Type B pancreatic cell (in vitro differentiated cells): ENCODE data around the gene MAP2K1. TPM values are rescaled to one million over a fixed set of nuclear protein-coding genes. Genes with fewer than 3 reads are reported as not detected.

Source experiments
- DNase-seq: peaks from one replicate; pipeline ENCODE4 v3.0.0; 2021; ENCODE audit warnings: mixed read lengths; ENCODE audit not compliant: unreplicated experiment; ENCODE audit errors: extremely low spot score
- H3K27ac Mint-ChIP-seq: 2 replicates; pipeline ENCODE4 v1.8.0; 2021; ENCODE audit warnings: mild to moderate bottlenecking, mixed read lengths
- H3K27me3 Mint-ChIP-seq: 2 replicates; pipeline ENCODE4 v1.8.0; 2021; ENCODE audit warnings: mixed read lengths
- H3K36me3 Mint-ChIP-seq: 2 replicates; pipeline ENCODE4 v1.8.0; 2021; ENCODE audit warnings: mixed read lengths
- H3K4me1 Mint-ChIP-seq: one replicate; pipeline ENCODE4 v1.8.0; 2021; ENCODE audit warnings: mixed read lengths; ENCODE audit not compliant: unreplicated experiment
- H3K4me3 Mint-ChIP-seq: 2 replicates; pipeline ENCODE4 v1.8.0; 2021; ENCODE audit warnings: mild to moderate bottlenecking, mixed read lengths
- H3K9me3 Mint-ChIP-seq: 2 replicates; pipeline ENCODE4 v1.8.0; 2021; ENCODE audit warnings: mixed read lengths
- total RNA-seq: library from RNA; stranded (reverse); gene quantifications from 2 replicates; pipeline ENCODE4 v1.2.1, GENCODE V29; 2021; ENCODE audit warnings: low replicate concordance
- TF ChIP-seq, protein P1 (sequence below): fragments of 200-600 bp; sonication (generic); conservative IDR thresholded peaks from 2 replicates; pipeline ENCODE4 v1.5.0; 2021; ENCODE audit warnings: antibody characterized with exemption, mild to moderate bottlenecking

MAP2K1 gene
- total RNA-seq, 1 donor from 2014 or later, result 33.8 TPM

DNA sequence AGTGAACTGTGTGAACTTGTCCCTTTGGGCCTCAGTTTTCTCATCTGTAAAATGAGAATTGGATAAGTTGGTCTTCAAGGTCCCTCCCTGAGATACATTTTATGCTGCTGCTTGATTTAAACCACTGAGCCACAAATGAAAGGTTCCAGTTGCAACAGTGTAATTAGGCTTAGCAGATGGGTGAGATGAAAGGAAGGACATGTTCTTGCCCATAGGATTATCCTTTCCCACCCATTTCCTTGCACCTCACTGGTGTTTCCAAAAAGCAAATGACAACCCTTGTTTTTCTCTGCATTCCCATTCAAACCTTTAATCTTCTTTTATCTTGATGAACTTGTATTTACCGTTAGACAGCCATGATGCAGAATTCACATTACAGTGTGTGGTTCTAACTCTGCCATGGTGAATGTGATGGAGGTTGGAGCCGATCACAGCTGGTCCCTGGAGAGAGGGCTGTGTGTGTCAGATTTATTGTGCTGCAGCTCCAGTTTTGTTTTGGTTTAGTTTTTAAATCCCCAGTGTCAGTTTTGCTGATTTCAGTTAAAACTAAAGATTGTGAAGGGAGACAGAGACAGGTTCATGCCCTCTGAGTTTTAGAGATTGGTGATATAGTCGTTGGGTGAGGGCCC lies 44.0 kb downstream of the MAP2K1 start:
- no peak overlapping the region for H3K27ac Mint-ChIP-seq
- TF ChIP-seq, protein P1, sequence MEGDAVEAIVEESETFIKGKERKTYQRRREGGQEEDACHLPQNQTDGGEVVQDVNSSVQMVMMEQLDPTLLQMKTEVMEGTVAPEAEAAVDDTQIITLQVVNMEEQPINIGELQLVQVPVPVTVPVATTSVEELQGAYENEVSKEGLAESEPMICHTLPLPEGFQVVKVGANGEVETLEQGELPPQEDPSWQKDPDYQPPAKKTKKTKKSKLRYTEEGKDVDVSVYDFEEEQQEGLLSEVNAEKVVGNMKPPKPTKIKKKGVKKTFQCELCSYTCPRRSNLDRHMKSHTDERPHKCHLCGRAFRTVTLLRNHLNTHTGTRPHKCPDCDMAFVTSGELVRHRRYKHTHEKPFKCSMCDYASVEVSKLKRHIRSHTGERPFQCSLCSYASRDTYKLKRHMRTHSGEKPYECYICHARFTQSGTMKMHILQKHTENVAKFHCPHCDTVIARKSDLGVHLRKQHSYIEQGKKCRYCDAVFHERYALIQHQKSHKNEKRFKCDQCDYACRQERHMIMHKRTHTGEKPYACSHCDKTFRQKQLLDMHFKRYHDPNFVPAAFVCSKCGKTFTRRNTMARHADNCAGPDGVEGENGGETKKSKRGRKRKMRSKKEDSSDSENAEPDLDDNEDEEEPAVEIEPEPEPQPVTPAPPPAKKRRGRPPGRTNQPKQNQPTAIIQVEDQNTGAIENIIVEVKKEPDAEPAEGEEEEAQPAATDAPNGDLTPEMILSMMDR, result no peak
- DNase-seq, result no peak
- H3K4me1 Mint-ChIP-seq, result peaks cover 13% of the 10 kb centered on the region
- no peaks in the 10 kb centered on the region for H3K9me3 Mint-ChIP-seq
- H3K36me3 Mint-ChIP-seq, result peaks cover under 1% of the 10 kb centered on the region
- H3K4me3 Mint-ChIP-seq, result no peak overlapping the region
- no peaks in the 10 kb centered on the region for H3K27me3 Mint-ChIP-seq

DNA sequence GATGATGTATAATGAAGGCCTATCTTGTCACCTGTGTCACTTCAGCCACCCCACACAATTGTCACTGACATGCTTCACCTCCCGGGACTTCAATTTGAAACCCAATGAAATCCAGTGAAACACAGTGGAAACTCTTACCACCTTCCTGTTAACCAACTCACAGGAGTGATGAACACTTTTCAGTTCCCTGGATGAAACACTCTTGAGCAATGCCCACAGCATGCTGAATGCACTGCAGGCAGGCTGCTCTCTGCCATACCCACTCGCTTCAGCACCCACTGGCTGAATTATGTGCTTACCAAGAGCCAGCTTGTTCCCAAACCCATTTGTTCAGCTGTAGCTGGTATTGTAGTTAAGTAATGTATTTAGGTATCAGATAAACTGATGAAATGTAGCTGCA lies 47.0 kb downstream of the MAP2K1 start:
- no peak overlapping the region for H3K4me3 Mint-ChIP-seq
- H3K36me3 Mint-ChIP-seq, result peaks cover 3% of the 10 kb centered on the region
- peaks cover 13% of the 10 kb centered on the region for H3K4me1 Mint-ChIP-seq
- H3K9me3 Mint-ChIP-seq, result no peaks in the 10 kb centered on the region
- TF ChIP-seq, protein P1, result no peak
- no peak overlapping the region for H3K27ac Mint-ChIP-seq
- H3K27me3 Mint-ChIP-seq, result no peaks in the 10 kb centered on the region
- DNase-seq, result no peak

DNA sequence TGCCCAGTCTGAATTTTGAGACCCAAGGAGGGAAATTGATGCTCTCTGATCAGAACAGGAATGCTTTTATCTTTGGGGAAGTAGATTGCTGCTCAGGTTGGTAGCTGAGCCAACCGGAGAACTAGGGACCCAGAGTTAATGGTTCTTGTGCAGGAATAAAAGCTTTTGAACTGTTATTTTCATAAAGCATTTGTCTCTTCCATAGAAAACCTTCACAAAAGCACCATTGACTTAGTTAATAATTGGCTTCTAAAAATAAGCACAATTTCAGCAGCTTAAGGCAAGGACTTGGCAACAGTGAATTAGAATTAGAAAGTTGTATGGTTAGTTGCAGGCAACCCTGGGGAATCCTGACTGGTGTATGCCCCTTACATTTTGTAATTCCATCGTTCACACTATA lies 53.8 kb downstream of the MAP2K1 start:
- Mint-ChIP-seq H3K36me3 (peaks cover 13% of the 10 kb centered on the region), H3K27ac (no peak overlapping the region), H3K4me1 (peaks cover 5% of the 10 kb centered on the region), H3K27me3 (no peaks in the 10 kb centered on the region), H3K9me3 (no peaks in the 10 kb centered on the region), H3K4me3 (no peak overlapping the region)
- TF ChIP-seq, protein P1, result no peak
- DNase-seq, result no peak

DNA sequence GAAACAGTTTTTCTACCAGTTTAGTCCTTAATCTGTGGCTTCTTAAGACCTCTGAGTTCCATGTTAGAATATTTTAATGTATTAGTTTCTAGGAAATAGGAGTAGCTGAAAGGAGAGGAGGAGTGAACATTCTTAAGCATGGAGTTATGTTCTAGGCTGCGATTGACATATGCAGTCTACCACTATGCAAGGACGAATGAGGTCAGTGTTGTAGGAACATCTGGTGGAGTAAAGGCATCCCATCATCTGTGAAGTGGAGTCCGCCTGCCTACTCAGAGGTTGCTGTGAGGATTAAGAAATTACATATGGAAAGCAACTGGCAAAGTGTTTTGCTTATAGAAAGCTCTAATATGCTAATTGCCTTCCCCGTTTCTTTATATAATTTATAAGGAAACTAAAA lies 65.7 kb downstream of the MAP2K1 start:
- Mint-ChIP-seq H3K4me3 (no peak overlapping the region), H3K4me1 (no peaks in the 10 kb centered on the region), H3K9me3 (peaks cover 4% of the 10 kb centered on the region), H3K36me3 (peaks cover 4% of the 10 kb centered on the region), H3K27ac (no peak overlapping the region), H3K27me3 (no peaks in the 10 kb centered on the region)
- no peak for DNase-seq
- TF ChIP-seq, protein P1, result no peak

DNA sequence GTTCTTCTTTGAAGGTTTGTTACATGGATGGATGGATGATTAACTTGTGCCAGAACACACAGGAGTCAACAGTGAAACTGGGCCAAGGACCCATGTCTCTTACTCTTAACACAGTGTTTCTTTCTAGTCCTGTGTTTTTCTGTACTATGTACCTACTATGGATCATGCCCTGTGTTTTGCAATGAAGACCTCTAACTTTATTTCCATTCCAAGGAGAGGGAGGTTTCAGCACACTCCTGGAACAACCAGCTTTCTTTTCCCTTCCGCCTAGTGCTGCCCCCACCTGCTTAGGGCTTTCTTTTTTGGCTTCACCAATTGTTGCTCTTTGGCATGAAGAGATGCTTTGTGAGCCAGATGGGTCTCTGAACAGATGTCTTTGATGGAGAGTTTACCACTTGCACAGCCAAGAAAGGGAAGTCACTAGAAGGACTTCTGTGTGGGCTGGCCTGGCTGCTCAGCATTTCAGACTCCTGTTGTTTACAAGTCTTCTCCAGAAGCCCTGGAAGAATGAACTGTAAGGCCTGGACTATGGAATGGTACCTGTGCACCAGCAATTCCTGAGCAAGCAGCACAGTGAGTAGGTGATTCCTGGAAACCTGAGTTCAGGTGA lies 66.4 kb downstream of the MAP2K1 start:
- no peak for DNase-seq
- Mint-ChIP-seq H3K4me1 (no peaks in the 10 kb centered on the region), H3K9me3 (peaks cover 3% of the 10 kb centered on the region), H3K27ac (no peak overlapping the region), H3K27me3 (no peaks in the 10 kb centered on the region), H3K4me3 (no peak overlapping the region), H3K36me3 (peaks cover 3% of the 10 kb centered on the region)
- TF ChIP-seq, protein P1, result no peak
